Measurements from ENCODE around the gene LIPC. TPM values are rescaled to one million over a fixed set of nuclear protein-coding genes. Genes with fewer than 3 reads are reported as not detected.

LIPC gene
- total RNA-seq, 1 experiment from 2014 or later, result not detected

DNA sequence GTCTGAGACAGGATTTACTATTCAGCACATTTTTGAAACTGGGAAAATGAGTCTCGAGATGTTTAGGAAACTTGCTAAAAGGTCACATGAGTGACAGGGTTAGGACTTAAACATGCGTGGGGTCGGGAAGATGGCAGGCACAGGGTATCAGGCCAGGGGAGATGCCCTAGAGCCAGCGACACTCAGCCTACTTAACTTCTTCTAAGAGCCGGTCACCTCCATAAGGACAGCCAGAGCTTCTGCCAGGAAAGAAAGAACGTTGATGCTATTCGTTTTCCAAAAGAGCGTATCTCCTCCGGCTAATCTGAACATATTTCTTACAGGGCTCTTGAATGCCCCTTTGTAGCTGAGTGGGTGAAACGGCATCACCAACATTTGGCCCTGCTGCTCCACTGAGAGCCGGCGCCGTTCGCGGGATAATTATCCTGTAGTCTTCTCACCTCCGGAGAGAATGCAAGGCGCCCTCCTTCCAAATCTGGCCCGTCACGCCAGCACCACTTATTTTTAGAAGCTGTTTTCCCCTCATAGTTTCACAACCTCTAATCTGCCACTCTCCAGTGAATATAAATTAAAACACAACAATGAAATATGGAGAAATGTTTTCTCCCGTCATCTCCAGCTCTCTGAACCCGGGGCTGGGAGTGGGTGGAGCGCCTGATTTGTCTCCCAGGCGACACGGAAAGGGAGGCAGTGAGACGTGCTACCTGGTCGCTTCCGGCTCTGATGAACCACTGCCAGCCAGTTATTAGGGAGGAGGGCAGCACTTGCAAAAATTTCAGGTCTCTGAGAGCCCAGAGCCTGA lies 58.5 kb downstream of the LIPC start:
- Mint-ChIP-seq H3K4me3 (ENCODE audit: unreplicated experiment) (no peak overlapping the region), H3K36me3 (ENCODE audit: insufficient read depth, unreplicated experiment) (no peaks in the 10 kb centered on the region), H3K9me3 (ENCODE audit: unreplicated experiment) (no peaks in the 10 kb centered on the region), H3K27ac (ENCODE audit: low read depth, unreplicated experiment) (no peak overlapping the region), H3K4me1 (ENCODE audit: insufficient read depth, unreplicated experiment) (peaks cover 21% of the 10 kb centered on the region), H3K27me3 (ENCODE audit: insufficient read depth, unreplicated experiment) (no peaks in the 10 kb centered on the region)
- intact Hi-C loops (cut with micrococcal nuclease), result no loop called here
- TF ChIP-seq, protein P1, sequence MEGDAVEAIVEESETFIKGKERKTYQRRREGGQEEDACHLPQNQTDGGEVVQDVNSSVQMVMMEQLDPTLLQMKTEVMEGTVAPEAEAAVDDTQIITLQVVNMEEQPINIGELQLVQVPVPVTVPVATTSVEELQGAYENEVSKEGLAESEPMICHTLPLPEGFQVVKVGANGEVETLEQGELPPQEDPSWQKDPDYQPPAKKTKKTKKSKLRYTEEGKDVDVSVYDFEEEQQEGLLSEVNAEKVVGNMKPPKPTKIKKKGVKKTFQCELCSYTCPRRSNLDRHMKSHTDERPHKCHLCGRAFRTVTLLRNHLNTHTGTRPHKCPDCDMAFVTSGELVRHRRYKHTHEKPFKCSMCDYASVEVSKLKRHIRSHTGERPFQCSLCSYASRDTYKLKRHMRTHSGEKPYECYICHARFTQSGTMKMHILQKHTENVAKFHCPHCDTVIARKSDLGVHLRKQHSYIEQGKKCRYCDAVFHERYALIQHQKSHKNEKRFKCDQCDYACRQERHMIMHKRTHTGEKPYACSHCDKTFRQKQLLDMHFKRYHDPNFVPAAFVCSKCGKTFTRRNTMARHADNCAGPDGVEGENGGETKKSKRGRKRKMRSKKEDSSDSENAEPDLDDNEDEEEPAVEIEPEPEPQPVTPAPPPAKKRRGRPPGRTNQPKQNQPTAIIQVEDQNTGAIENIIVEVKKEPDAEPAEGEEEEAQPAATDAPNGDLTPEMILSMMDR (IDR thresholded peaks at IDR 0.05; ENCODE audit: unreplicated experiment), result no peak
- BruUV-seq (replicated peaks), result no TSS peak
- DNase-seq (ENCODE audit: unreplicated experiment), result no peak
- CTCF ChIA-PET, result interaction anchor here (1.0 kb wide), 1 partner anchor 17 kb away, joined by 6 read pairs; no protein-coding TSS in a partner anchor
- POLR2A ChIA-PET, result interaction anchor here (0.8 kb wide), 1 partner anchor 16 kb away, joined by 3 read pairs; no protein-coding TSS in a partner anchor

DNA sequence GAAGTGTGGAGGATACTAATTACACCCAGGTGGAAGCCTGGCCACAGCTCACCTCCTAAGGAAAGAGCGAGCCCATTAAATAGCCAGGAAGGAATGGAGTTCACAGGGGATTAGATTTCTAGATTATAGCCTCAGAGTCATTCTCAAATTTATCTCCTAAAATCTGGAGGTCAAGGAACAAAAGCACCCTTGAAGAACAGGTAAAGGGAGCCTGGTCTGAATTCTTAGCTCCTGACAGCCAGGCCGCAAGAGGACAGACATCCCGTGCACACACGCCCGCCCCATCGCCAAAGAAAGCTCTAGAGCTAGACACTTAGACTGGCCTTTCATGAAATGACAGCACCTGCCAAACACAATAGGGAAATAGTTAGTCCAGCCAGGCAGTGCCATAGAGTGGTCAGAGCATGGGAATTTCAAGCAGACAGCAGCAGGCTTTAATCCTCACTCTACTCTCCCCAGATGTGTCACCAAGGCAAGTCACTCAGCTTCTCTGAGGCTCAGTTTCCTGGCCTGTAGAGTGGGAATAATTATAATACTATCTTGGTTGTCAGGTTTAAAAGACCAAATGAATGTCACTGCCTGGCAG lies 59.2 kb downstream of the LIPC start:
- ChIA-PET POLR2A (interaction anchor here (0.7 to 0.8 kb wide), 2 partner anchors 14 to 15 kb away, joined by 3 read pairs; no protein-coding TSS in a partner anchor), CTCF (interaction anchor here (1.0 kb wide), 1 partner anchor 16 kb away, joined by 6 read pairs; no protein-coding TSS in a partner anchor)
- no peaks in the 10 kb centered on the region for H3K9me3 Mint-ChIP-seq (ENCODE audit: unreplicated experiment)
- no TSS peak for BruUV-seq (replicated peaks)
- no peak overlapping the region for H3K4me3 Mint-ChIP-seq (ENCODE audit: unreplicated experiment)
- TF ChIP-seq, protein P1 (IDR thresholded peaks at IDR 0.05; ENCODE audit: unreplicated experiment), result no peak
- peaks cover 21% of the 10 kb centered on the region for H3K4me1 Mint-ChIP-seq (ENCODE audit: insufficient read depth, unreplicated experiment)
- H3K27me3 Mint-ChIP-seq (ENCODE audit: insufficient read depth, unreplicated experiment), result no peaks in the 10 kb centered on the region
- no peak for DNase-seq (ENCODE audit: unreplicated experiment)
- no peaks in the 10 kb centered on the region for H3K36me3 Mint-ChIP-seq (ENCODE audit: insufficient read depth, unreplicated experiment)
- H3K27ac Mint-ChIP-seq (ENCODE audit: low read depth, unreplicated experiment), result peak overlapping the region; percentile 65
- intact Hi-C loops (cut with micrococcal nuclease), result no loop called here

DNA sequence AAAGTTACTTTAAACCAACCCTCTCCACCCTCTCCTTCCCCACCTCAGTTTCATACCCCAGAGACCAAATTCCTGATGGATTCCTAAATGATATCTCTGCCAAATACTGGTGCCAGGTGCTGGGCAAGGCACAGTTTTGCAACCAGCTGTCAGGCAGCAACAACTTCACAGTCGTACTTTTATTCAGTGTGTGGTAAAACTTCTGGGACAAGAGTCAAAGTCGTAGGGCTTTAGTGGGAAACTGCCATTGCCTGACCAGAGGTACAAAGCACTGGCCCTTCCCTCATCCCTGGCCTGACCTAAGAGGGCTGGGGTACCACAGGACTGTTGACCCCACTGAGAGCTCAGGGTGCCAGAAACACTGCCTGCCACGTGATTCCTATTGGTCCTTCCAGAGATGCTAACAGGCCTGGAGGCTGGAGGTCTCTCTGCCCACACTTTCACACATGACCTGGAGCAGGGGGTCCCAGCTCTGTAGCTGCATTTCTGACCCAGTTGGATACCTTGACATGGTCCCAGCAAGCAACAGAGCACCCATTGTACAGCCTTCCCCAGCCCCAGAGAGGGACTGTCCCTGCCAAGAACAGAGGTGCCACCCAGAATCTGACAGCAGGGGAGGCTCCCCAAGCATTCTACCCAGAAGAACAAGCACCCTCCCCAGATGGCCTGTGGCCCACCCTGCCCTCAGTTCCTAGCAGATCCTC lies 59.9 kb downstream of the LIPC start:
- Mint-ChIP-seq H3K4me3 (ENCODE audit: unreplicated experiment) (no peak overlapping the region), H3K36me3 (ENCODE audit: insufficient read depth, unreplicated experiment) (no peaks in the 10 kb centered on the region), H3K27me3 (ENCODE audit: insufficient read depth, unreplicated experiment) (no peaks in the 10 kb centered on the region), H3K27ac (ENCODE audit: low read depth, unreplicated experiment) (peak overlapping the region; percentile 65), H3K4me1 (ENCODE audit: insufficient read depth, unreplicated experiment) (peaks cover 21% of the 10 kb centered on the region), H3K9me3 (ENCODE audit: unreplicated experiment) (no peaks in the 10 kb centered on the region)
- ChIA-PET POLR2A (interaction anchor here (0.7 kb wide), 1 partner anchor 15 kb away, joined by 3 read pairs; no protein-coding TSS in a partner anchor), CTCF (interaction anchor here (0.5 to 1.0 kb wide), 2 partner anchors 15 to 411 kb away, joined by 3 to 6 read pairs; no protein-coding TSS in a partner anchor)
- TF ChIP-seq, protein P1 (IDR thresholded peaks at IDR 0.05; ENCODE audit: unreplicated experiment), result no peak
- no peak for DNase-seq (ENCODE audit: unreplicated experiment)
- intact Hi-C loops (cut with micrococcal nuclease), result no loop called here
- no TSS peak for BruUV-seq (replicated peaks)

All from MCF 10A (cell line).